HepG2 (cell line): ENCODE results near the gene FUT3. TPM values are rescaled to one million over a fixed set of nuclear protein-coding genes. Genes with fewer than 3 reads are reported as not detected.

Source experiments
- CCDC6 ChIP-seq: sonication (generic); formaldehyde crosslinking; IDR thresholded peaks from 2 replicates; pipeline ENCODE4 v1.8.1; 2022; ENCODE audit warnings: mild to moderate bottlenecking, missing genetic modification reagents, moderate library complexity
- GTF2F1 ChIP-seq: fragments of 150-350 bp; IDR thresholded peaks from 2 replicates; pipeline ENCODE4 v1.6.1; 2014; ENCODE audit warnings: low read length
- HBP1 ChIP-seq: IDR thresholded peaks from 2 replicates; pipeline ENCODE4 v1.6.1; 2016; ENCODE audit warnings: low read depth, control low read depth
- HDAC1 ChIP-seq: sonication (generic); formaldehyde crosslinking; IDR thresholded peaks from 2 replicates; pipeline ENCODE4 v1.5.1; 2020; ENCODE audit warnings: mild to moderate bottlenecking, missing genetic modification reagents
- HNRNPLL ChIP-seq: fragments of 200-400 bp; formaldehyde crosslinking; IDR thresholded peaks from 2 replicates; pipeline ENCODE4 v1.6.1; 2017; ENCODE audit warnings: mild to moderate bottlenecking, low read depth, low read length; ENCODE audit not compliant: poor library complexity, severe bottlenecking
- JARID2 ChIP-seq: sonication (generic); formaldehyde crosslinking; IDR thresholded peaks from 2 replicates; pipeline ENCODE4 v1.8.1; 2023; ENCODE audit warnings: missing genetic modification reagents, inconsistent platforms; ENCODE audit not compliant: insufficient replicate concordance
- KDM2A ChIP-seq: sonication (generic); formaldehyde crosslinking; IDR thresholded peaks from 2 replicates; pipeline ENCODE4 v1.4.0; 2020; ENCODE audit warnings: low read depth, missing genetic modification reagents, borderline replicate concordance
- KDM3A ChIP-seq: IDR thresholded peaks from 2 replicates; pipeline ENCODE4 v1.6.1; 2018; ENCODE audit warnings: low read depth, missing compliant biosample characterization
- KLF9 ChIP-seq: IDR thresholded peaks from 2 replicates; pipeline ENCODE4 v1.6.1; 2016; ENCODE audit warnings: low read depth
- SMARCE1 ChIP-seq: fragments of 450-650 bp; IDR thresholded peaks from 2 replicates; pipeline ENCODE4 v1.6.1; 2017; ENCODE audit warnings: borderline replicate concordance
- SPEN ChIP-seq: sonication (generic); formaldehyde crosslinking; IDR thresholded peaks from 2 replicates; pipeline ENCODE4 v1.5.1; 2020; ENCODE audit warnings: low read depth, mild to moderate bottlenecking, missing genetic modification reagents
- ZBTB1 ChIP-seq: sonication (generic); formaldehyde crosslinking; IDR thresholded peaks from 2 replicates; pipeline ENCODE4 v1.4.0; 2020; ENCODE audit warnings: missing genetic modification reagents, borderline replicate concordance
- ZNF710 ChIP-seq: sonication (generic); formaldehyde crosslinking; IDR thresholded peaks from 2 replicates; pipeline ENCODE4 v1.5.0; 2020; ENCODE audit warnings: mild to moderate bottlenecking, missing genetic modification reagents, borderline replicate concordance
- polyA plus RNA-seq, 8 experiments: library from polyadenylated mRNA; depleted of rRNA in 3 of 8; stranded (reverse) in 7 of 8; unstranded in 1 of 8; fragments of >200 nt; fragmentation: Illumina TruSeq in 4 of 8; extraction: Trizol in 4 of 8; gene quantifications; 2 replicates each; pipeline versions ENCODE4 v1.2.1 to v1.2.3, GENCODE V29; 2011 to 2016; ENCODE audit warnings: low read depth in 4 of 8, missing spikeins in 1 of 8, mixed read lengths in 1 of 8; ENCODE audit not compliant: insufficient read depth in 1 of 8
- total RNA-seq, 5 experiments: library from RNA; depleted of rRNA; stranded (reverse); fragments of >200 nt; fragmentation: Illumina TruSeq; extraction: Trizol; gene quantifications; 2 replicates each; pipeline ENCODE4 v1.2.3, GENCODE V29; 2016; ENCODE audit warnings: low read depth in 1 of 5
- TF ChIP-seq, protein P1 (sequence below): sonication (generic); formaldehyde crosslinking; IDR thresholded peaks from one replicate; pipeline ENCODE4 v1.5.1; 2020; ENCODE audit warnings: mild to moderate bottlenecking, missing genetic modification reagents; ENCODE audit errors: not compliant biosample characterization

Gene FUT3
- total and polyA plus RNA-seq, 2 of the 13 experiments (the other 11 are each of a cell fraction or from before 2014, with no cell fraction given) = 0.53 to 1.1 TPM

GRCh38 chr19:5805462-5806132 lies 45.7 kb downstream of the FUT3 start (continued):
- TF ChIP-seq KDM3A (CRISPR knock-in tag) (0 out of 2 replicates have a peak, but pooled peaks have one; percentile 42), CCDC6 (CRISPR knock-in tag) (0 out of 2 replicates have a peak, but pooled peaks have one; percentile 38), JARID2 (CRISPR knock-in tag) (no peak), KDM2A (CRISPR knock-in tag) (peak; percentile 84), GTF2F1 (no peak), HNRNPLL (peak; percentile 39), SMARCE1 (no peak), SPEN (no peak), HBP1 (CRISPR knock-in tag) (no peak), ZBTB1 (CRISPR knock-in tag) (no peak), ZNF710 (0 out of 2 replicates have a peak, but pooled peaks have one; percentile 38), KLF9 (CRISPR knock-in tag) (no peak), HDAC1 (CRISPR knock-in tag) (peak; percentile 60)
- TF ChIP-seq, protein P1, sequence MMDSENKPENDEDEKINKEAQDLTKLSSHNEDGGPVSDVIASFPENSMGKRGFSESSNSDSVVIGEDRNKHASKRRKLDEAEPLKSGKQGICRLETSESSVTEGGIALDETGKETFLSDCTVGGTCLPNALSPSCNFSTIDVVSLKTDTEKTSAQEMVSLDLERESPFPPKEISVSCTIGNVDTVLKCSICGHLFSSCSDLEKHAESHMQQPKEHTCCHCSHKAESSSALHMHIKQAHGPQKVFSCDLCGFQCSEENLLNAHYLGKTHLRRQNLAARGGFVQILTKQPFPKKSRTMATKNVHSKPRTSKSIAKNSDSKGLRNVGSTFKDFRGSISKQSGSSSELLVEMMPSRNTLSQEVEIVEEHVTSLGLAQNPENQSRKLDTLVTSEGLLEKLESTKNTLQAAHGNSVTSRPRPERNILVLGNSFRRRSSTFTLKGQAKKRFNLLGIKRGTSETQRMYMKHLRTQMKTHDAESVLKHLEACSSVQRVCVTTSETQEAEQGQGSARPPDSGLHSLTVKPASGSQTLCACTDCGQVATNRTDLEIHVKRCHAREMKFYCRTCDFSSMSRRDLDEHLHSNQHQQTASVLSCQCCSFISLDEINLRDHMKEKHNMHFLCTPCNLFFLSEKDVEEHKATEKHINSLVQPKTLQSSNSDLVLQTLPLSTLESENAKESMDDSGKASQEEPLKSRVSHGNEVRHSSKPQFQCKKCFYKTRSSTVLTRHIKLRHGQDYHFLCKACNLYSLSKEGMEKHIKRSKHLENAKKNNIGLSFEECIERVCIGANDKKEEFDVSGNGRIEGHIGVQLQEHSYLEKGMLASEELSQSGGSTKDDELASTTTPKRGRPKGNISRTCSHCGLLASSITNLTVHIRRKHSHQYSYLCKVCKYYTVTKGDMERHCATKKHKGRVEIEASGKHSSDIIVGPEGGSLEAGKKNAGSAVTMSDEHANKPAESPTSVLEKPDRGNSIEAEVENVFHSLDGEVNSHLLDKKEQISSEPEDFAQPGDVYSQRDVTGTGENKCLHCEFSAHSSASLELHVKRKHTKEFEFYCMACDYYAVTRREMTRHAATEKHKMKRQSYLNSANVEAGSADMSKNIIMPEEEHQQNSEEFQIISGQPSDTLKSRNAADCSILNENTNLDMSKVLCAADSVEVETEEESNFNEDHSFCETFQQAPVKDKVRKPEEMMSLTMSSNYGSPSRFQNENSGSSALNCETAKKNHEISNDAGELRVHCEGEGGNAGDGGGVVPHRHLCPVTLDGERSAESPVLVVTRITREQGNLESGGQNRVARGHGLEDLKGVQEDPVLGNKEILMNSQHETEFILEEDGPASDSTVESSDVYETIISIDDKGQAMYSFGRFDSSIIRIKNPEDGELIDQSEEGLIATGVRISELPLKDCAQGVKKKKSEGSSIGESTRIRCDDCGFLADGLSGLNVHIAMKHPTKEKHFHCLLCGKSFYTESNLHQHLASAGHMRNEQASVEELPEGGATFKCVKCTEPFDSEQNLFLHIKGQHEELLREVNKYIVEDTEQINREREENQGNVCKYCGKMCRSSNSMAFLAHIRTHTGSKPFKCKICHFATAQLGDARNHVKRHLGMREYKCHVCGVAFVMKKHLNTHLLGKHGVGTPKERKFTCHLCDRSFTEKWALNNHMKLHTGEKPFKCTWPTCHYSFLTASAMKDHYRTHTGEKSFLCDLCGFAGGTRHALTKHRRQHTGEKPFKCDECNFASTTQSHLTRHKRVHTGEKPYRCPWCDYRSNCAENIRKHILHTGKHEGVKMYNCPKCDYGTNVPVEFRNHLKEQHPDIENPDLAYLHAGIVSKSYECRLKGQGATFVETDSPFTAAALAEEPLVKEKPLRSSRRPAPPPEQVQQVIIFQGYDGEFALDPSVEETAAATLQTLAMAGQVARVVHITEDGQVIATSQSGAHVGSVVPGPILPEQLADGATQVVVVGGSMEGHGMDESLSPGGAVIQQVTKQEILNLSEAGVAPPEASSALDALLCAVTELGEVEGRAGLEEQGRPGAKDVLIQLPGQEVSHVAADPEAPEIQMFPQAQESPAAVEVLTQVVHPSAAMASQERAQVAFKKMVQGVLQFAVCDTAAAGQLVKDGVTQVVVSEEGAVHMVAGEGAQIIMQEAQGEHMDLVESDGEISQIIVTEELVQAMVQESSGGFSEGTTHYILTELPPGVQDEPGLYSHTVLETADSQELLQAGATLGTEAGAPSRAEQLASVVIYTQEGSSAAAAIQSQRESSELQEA = peak; percentile 67
